Calu3 (cell line): ENCODE results near the gene TMEM255A. TPM values are rescaled to one million over a fixed set of nuclear protein-coding genes. Genes with fewer than 3 reads are reported as not detected.

Experiments used
- BruUV-seq: library from RNA; stranded (reverse); fragments of 400-500 nt; replicated peaks from 2 replicates; lab custom pipeline; 2021; lab: Mats Ljungman, UMichigan
- CTCF ChIA-PET: fragments of 300-600 bp; sonication (Branson Sonifier 250); formaldehyde crosslinking; loops from one replicate; lab custom pipeline; 2022; ENCODE audit warnings: antibody characterized with exemption; lab: Charles Lee
- DNase-seq: peaks from one replicate; pipeline ENCODE4 v3.0.0; 2022
- H3K27ac Mint-ChIP-seq: one replicate; pipeline ENCODE4 v1.8.0; 2022; ENCODE audit warnings: mixed read lengths; ENCODE audit not compliant: unreplicated experiment
- H3K27me3 Mint-ChIP-seq: one replicate; pipeline ENCODE4 v1.8.0; 2022; ENCODE audit warnings: mixed read lengths; ENCODE audit not compliant: unreplicated experiment
- H3K36me3 Mint-ChIP-seq: one replicate; pipeline ENCODE4 v1.8.0; 2022; ENCODE audit warnings: mild to moderate bottlenecking, moderate library complexity, mixed read lengths; ENCODE audit not compliant: insufficient read depth, unreplicated experiment
- H3K4me1 Mint-ChIP-seq: one replicate; pipeline ENCODE4 v1.8.0; 2022; ENCODE audit warnings: mild to moderate bottlenecking, low read depth, mixed read lengths; ENCODE audit not compliant: unreplicated experiment
- H3K4me3 Mint-ChIP-seq: one replicate; pipeline ENCODE4 v1.8.0; 2022; ENCODE audit warnings: mild to moderate bottlenecking, low read depth, moderate library complexity, mixed read lengths; ENCODE audit not compliant: unreplicated experiment
- H3K9me3 Mint-ChIP-seq: one replicate; pipeline ENCODE4 v1.8.0; 2022; ENCODE audit warnings: low read depth, mixed read lengths; ENCODE audit not compliant: unreplicated experiment
- intact Hi-C: fragments of 100-400 bp; cut with micrococcal nuclease; formaldehyde crosslinking; loops from one replicate; pipeline ENCODE4 v1.10.0; 2022; ENCODE audit not compliant: unreplicated experiment
- total RNA-seq: library from RNA; stranded (reverse); gene quantifications from 2 replicates; pipeline ENCODE4 v1.2.3, GENCODE V29; 2022
- TF ChIP-seq, protein P1 (sequence below): fragments of 200-600 bp; IDR thresholded peaks from one replicate; pipeline ENCODE4 v1.8.0; 2022; ENCODE audit warnings: antibody characterized with exemption; ENCODE audit not compliant: unreplicated experiment

Gene TMEM255A
- total RNA-seq, 1 experiment from 2014 or later, result not detected

DNA sequence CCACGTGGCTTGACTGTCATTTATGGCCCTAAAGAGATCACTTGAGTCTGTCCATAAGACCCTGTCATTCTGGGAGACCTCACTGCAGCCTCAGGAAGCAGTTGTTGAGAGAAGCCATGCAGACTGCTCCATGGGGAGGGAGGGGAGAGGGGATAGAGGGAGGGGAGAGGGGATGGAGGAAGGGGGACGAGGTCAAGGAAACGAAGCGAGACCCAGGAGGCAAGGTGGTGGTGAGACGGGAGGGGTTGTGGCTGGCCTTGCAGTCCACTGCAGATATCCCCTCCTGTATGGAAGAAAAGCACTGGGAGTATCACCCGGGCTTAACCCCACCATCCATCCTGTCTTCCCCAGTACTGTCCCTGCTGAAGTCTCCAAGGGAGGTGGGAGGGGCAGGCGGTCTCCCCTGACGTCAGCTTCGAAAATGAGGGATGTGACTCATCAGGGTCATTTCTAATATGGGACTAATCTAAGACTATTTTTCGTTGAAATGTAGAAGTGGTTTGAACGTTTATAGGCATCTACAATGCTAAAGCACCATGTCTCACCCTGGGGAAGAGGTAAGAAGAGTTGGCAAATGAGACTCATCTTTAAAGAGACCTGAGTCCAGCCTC lies 5.6 kb downstream of the TMEM255A start:
- Mint-ChIP-seq H3K27me3 (peaks cover 41% of the 10 kb centered on the region), H3K36me3 (peaks cover 7% of the 10 kb centered on the region), H3K4me1 (peaks cover 14% of the 10 kb centered on the region), H3K4me3 (no peak overlapping the region), H3K9me3 (no peaks in the 10 kb centered on the region), H3K27ac (no peak overlapping the region)
- CTCF ChIA-PET, result no interaction called here
- intact Hi-C loops, result no loop called here
- DNase-seq, result no peak
- no TSS peak for BruUV-seq
- TF ChIP-seq, protein P1, sequence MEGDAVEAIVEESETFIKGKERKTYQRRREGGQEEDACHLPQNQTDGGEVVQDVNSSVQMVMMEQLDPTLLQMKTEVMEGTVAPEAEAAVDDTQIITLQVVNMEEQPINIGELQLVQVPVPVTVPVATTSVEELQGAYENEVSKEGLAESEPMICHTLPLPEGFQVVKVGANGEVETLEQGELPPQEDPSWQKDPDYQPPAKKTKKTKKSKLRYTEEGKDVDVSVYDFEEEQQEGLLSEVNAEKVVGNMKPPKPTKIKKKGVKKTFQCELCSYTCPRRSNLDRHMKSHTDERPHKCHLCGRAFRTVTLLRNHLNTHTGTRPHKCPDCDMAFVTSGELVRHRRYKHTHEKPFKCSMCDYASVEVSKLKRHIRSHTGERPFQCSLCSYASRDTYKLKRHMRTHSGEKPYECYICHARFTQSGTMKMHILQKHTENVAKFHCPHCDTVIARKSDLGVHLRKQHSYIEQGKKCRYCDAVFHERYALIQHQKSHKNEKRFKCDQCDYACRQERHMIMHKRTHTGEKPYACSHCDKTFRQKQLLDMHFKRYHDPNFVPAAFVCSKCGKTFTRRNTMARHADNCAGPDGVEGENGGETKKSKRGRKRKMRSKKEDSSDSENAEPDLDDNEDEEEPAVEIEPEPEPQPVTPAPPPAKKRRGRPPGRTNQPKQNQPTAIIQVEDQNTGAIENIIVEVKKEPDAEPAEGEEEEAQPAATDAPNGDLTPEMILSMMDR, result no peak

DNA sequence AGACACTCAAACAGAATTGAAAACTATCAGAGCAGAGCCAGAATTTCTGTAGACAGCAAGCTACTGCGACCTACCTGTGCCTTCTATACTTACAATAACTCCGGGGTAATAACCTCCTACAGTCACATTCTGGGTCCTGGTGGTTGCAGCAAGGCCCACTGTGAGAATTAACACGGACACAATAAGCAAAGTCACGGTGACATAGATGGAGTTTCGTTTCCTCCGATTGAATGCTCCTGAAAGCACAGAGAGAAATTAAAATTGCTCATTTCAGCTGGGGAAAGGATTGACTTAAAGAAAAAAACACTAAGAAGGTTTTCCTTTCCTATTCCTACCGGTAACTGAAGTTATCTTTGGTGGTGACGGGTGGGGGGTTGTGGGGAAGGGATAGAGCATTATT lies 7.0 kb downstream of the TMEM255A start:
- CTCF ChIA-PET, result no interaction called here
- H3K27ac Mint-ChIP-seq, result no peak overlapping the region
- peaks cover under 1% of the 10 kb centered on the region for H3K36me3 Mint-ChIP-seq
- peaks cover 8% of the 10 kb centered on the region for H3K4me1 Mint-ChIP-seq
- no peaks in the 10 kb centered on the region for H3K9me3 Mint-ChIP-seq
- H3K4me3 Mint-ChIP-seq, result no peak overlapping the region
- TF ChIP-seq, protein P1, result no peak
- intact Hi-C loops, result no loop called here
- H3K27me3 Mint-ChIP-seq, result peaks cover 29% of the 10 kb centered on the region
- DNase-seq, result no peak
- BruUV-seq, result no TSS peak

DNA sequence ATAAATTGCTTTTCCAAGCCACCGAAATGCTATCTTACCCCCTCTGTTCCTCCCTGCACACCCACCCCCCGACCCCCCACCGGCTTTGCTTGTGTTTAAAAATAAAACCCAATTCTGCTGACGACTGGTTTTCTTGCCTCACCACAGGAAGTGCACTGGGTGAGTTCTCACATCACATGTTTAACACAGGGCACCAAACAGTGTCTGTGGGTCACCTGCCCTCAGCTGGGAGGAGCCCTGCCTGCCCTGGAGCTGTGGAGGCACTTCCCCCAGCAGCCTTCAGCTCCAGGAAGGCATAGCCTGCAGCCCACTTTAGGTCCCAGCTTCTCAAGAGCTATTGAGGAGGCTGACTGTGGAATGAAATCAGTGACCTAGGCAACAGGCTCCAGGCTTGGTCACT lies 8.8 kb downstream of the TMEM255A start:
- no peaks in the 10 kb centered on the region for H3K36me3 Mint-ChIP-seq
- TF ChIP-seq, protein P1, result no peak
- H3K4me3 Mint-ChIP-seq, result no peak overlapping the region
- BruUV-seq, result no TSS peak
- intact Hi-C loops, result no loop called here
- H3K9me3 Mint-ChIP-seq, result no peaks in the 10 kb centered on the region
- peaks cover 8% of the 10 kb centered on the region for H3K4me1 Mint-ChIP-seq
- DNase-seq, result peak; percentile 2
- H3K27ac Mint-ChIP-seq, result no peak overlapping the region
- H3K27me3 Mint-ChIP-seq, result peaks cover 12% of the 10 kb centered on the region
- CTCF ChIA-PET, result interaction anchor here (0.5 to 0.6 kb wide), 2 partner anchors 15 to 23 kb away, joined by 4 to 8 read pairs; no protein-coding TSS in a partner anchor

DNA sequence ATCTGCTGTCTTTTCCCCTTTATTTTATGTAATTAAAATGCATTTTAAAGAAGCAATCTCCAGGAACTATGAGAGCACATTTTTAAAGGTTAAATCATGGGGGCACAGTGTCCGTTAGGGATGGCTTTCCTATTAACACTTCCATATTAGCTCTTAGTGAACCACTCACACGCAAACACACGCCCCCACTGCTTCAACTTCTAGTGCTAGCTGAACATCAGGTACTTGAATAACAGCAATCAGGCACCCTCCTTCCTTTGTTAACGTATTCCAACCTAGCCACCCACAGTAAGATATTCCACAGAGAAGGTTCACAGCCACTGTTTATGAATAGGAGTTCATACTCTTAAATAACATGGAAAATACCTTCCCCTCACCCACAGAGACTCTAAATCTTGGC lies 9.3 kb downstream of the TMEM255A start:
- CTCF ChIA-PET, result interaction anchor here (0.5 kb wide), 1 partner anchor 23 kb away, joined by 4 read pairs; no protein-coding TSS in a partner anchor
- no peak overlapping the region for H3K4me3 Mint-ChIP-seq
- H3K27ac Mint-ChIP-seq, result no peak overlapping the region
- H3K27me3 Mint-ChIP-seq, result peaks cover 7% of the 10 kb centered on the region
- intact Hi-C loops, result loop anchor here (2.0 kb wide), 1 partner anchor 51 kb away; the partner anchor contains the start of gene ZBTB33
- no peaks in the 10 kb centered on the region for H3K36me3 Mint-ChIP-seq
- TF ChIP-seq, protein P1, result no peak
- no TSS peak for BruUV-seq
- H3K4me1 Mint-ChIP-seq, result peaks cover 8% of the 10 kb centered on the region
- no peak for DNase-seq
- H3K9me3 Mint-ChIP-seq, result no peaks in the 10 kb centered on the region
